Measurements from ENCODE around the gene GSTM5. TPM values are rescaled to one million over a fixed set of nuclear protein-coding genes. Genes with fewer than 3 reads are reported as not detected.

GSTM5 gene
- total RNA-seq, 1 donor from 2014 or later, result 0.04 TPM

DNA sequence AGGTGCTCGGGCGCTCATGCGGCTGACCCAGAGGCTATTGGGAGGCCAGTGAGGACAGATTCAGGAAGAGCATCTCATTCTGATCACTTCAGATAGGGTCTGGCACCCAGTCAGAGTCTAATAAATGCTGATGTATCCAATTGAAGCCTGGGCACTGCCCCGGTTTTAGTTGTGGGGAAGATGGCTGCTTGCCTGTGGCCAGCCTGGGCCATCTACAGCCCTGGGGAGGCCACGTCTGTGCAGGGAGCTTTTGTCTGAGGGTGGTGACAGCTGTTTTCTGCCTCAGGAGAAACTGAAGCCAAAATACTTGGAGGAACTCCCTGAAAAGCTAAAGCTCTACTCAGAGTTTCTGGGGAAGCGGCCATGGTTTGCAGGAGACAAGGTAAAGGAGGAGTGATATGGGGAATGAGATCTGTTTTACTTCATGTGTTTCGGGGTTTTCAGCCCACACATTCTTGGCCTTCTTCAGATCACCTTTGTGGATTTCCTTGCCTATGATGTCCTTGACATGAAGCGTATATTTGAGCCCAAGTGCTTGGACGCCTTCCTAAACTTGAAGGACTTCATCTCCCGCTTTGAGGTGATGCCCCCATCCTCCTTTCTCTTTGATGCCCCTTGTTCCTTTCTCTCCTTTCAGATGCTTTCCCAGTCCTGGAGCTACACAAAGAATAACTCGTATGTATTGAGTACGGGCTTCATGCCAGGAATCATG is 2.8 kb downstream of the GSTM5 start:
- Mint-ChIP-seq H3K4me1 (peaks cover 1% of the 10 kb centered on the region), H3K9me3 (no peaks in the 10 kb centered on the region), H3K27ac (no peak overlapping the region), H3K36me3 (ENCODE audit: low read depth) (no peaks in the 10 kb centered on the region), H3K27me3 (peaks cover 17% of the 10 kb centered on the region), H3K4me3 (no peak overlapping the region)
- DNase-seq, result no peak
- intact Hi-C loops (cut with micrococcal nuclease), result no loop called here
- ChIA-PET POLR2A (no interaction called here), CTCF (no interaction called here)
- no peak for ATAC-seq (ENCODE audit: low read depth)
- TF ChIP-seq, protein P1, sequence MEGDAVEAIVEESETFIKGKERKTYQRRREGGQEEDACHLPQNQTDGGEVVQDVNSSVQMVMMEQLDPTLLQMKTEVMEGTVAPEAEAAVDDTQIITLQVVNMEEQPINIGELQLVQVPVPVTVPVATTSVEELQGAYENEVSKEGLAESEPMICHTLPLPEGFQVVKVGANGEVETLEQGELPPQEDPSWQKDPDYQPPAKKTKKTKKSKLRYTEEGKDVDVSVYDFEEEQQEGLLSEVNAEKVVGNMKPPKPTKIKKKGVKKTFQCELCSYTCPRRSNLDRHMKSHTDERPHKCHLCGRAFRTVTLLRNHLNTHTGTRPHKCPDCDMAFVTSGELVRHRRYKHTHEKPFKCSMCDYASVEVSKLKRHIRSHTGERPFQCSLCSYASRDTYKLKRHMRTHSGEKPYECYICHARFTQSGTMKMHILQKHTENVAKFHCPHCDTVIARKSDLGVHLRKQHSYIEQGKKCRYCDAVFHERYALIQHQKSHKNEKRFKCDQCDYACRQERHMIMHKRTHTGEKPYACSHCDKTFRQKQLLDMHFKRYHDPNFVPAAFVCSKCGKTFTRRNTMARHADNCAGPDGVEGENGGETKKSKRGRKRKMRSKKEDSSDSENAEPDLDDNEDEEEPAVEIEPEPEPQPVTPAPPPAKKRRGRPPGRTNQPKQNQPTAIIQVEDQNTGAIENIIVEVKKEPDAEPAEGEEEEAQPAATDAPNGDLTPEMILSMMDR (IDR thresholded peaks at IDR 0.05), result no peak

DNA sequence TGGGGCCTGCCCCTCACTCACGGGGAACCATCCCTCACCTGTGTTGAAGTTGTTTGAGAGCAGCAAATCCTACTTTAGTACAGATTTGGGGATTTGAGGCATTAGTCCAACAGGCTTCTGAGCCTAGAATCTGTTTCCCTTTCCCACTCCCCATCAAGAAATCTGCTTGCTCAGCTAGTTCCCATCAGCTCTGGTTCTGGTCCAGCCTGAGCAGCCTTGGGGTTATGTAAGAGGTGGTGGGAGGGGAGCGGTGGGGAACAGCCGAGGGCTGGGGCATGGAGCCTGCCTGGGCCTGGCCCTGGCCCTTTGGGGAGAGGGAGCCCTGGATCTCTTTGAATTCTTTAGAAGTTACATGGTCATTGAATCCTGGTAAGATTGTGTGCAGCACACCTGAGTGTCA is 4.1 kb downstream of the GSTM5 start:
- Mint-ChIP-seq H3K27ac (no peak overlapping the region), H3K27me3 (peaks cover 17% of the 10 kb centered on the region), H3K9me3 (no peaks in the 10 kb centered on the region), H3K4me3 (no peak overlapping the region), H3K4me1 (peaks cover 1% of the 10 kb centered on the region), H3K36me3 (ENCODE audit: low read depth) (no peaks in the 10 kb centered on the region)
- ChIA-PET POLR2A (no interaction called here), CTCF (no interaction called here)
- intact Hi-C loops (cut with micrococcal nuclease), result no loop called here
- TF ChIP-seq, protein P1 (IDR thresholded peaks at IDR 0.05), result no peak
- DNase-seq, result no peak
- ATAC-seq (ENCODE audit: low read depth), result no peak

- H3K27me3 Mint-ChIP-seq, result peaks cover 17% of the 10 kb centered on the region
- DNase-seq (no peak), ATAC-seq (ENCODE audit: low read depth) (no peak)
- ChIA-PET CTCF (no interaction called here), POLR2A (no interaction called here)
- no peaks in the 10 kb centered on the region for H3K9me3 Mint-ChIP-seq
- TF ChIP-seq, protein P1 (IDR thresholded peaks at IDR 0.05), result no peak
- peaks cover 1% of the 10 kb centered on the region for H3K4me1 Mint-ChIP-seq
- no peak overlapping the region for H3K27ac Mint-ChIP-seq
- intact Hi-C loops (cut with micrococcal nuclease), result no loop called here
- H3K4me3 Mint-ChIP-seq, result no peak overlapping the region
- no peaks in the 10 kb centered on the region for H3K36me3 Mint-ChIP-seq (ENCODE audit: low read depth)
Observed at GRCh38 chr1:109716570-109717090, 4.6 kb downstream of the GSTM5 start.

DNA sequence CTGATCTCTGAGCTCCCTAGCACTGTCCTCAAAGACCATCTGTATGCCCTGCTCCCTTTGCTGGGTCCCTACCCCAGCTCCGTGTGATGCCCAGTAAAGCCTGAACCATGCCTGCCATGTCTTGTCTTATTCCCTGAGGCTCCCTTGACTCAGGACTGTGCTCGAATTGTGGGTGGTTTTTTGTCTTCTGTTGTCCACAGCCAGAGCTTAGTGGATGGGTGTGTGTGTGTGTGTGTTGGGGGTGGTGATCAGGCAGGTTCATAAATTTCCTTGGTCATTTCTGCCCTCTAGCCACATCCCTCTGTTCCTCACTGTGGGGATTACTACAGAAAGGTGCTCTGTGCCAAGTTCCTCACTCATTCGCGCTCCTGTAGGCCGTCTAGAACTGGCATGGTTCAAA is 5.7 kb downstream of the GSTM5 start:
- ChIA-PET CTCF (interaction anchor here (0.7 kb wide), 1 partner anchor 59 kb away, joined by 3 read pairs; no protein-coding TSS in a partner anchor), POLR2A (no interaction called here)
- Mint-ChIP-seq H3K4me1 (no peaks in the 10 kb centered on the region), H3K4me3 (no peak overlapping the region), H3K36me3 (ENCODE audit: low read depth) (no peaks in the 10 kb centered on the region), H3K27ac (no peak overlapping the region), H3K27me3 (peaks cover 20% of the 10 kb centered on the region), H3K9me3 (no peaks in the 10 kb centered on the region)
- ATAC-seq (ENCODE audit: low read depth) (no peak), DNase-seq (no peak)
- TF ChIP-seq, protein P1 (IDR thresholded peaks at IDR 0.05), result no peak
- intact Hi-C loops (cut with micrococcal nuclease), result no loop called here

- TF ChIP-seq, protein P1 (IDR thresholded peaks at IDR 0.05), result no peak
- no peak overlapping the region for H3K4me3 Mint-ChIP-seq
- ChIA-PET CTCF (interaction anchor here (1.3 kb wide), 1 partner anchor 78 kb away, joined by 3 read pairs; no protein-coding TSS in a partner anchor), POLR2A (no interaction called here)
- ATAC-seq (ENCODE audit: low read depth), result no peak
- H3K27ac Mint-ChIP-seq, result no peak overlapping the region
- no peaks in the 10 kb centered on the region for H3K4me1 Mint-ChIP-seq
- intact Hi-C loops (cut with micrococcal nuclease), result no loop called here
- H3K36me3 Mint-ChIP-seq (ENCODE audit: low read depth), result no peaks in the 10 kb centered on the region
- no peaks in the 10 kb centered on the region for H3K9me3 Mint-ChIP-seq
- DNase-seq, result no peak
- peaks cover 18% of the 10 kb centered on the region for H3K27me3 Mint-ChIP-seq
Observed at GRCh38 chr1:109718495-109718894, 6.4 kb downstream of the GSTM5 start.

Data from activated B cell treated with CpG ODN at 0.5 μM for 24 hours (primary cell).